IMR-90 (cell line): ENCODE results near the gene HOTAIR. TPM values are rescaled to one million over a fixed set of nuclear protein-coding genes. Genes with fewer than 3 reads are reported as not detected.

Source experiments
- ATAC-seq: fragments of 200-7000 bp; cut with Tn5 transposase; 2 replicates; pipeline ENCODE4 v1.9.1; 2020; ENCODE audit warnings: low read depth, mild to moderate bottlenecking, moderate library complexity
- BruUV-seq: library from RNA; stranded (reverse); fragments of 400-500 nt; replicated peaks from 2 replicates; lab custom pipeline; 2021; lab: Mats Ljungman, UMichigan
- CTCF ChIA-PET: fragments of 300-600 bp; formaldehyde crosslinking; extraction: SDS; loops from one replicate; lab custom pipeline; 2021; ENCODE audit warnings: antibody characterized with exemption; lab: Yijun Ruan, JAX
- POLR2A ChIA-PET: fragments of 300-600 bp; sonication (Branson Sonifier 250); formaldehyde crosslinking; loops from one replicate; lab custom pipeline; 2022; ENCODE audit warnings: antibody characterized with exemption; ENCODE audit not compliant: unreplicated experiment; lab: Charles Lee
- DNase-seq: peaks from one replicate; pipeline ENCODE4 v3.0.0; 2013
- H2AFZ ChIP-seq: replicated peaks from 2 replicates; pipeline ENCODE3; 2013; ENCODE audit warnings: low read length, mild to moderate bottlenecking; ENCODE audit not compliant: poor library complexity
- H2AK5ac ChIP-seq: 2 replicates; pipeline ENCODE4 v1.6.1; 2013; ENCODE audit warnings: low read depth, low read length, inconsistent platforms
- H2AK9ac ChIP-seq: replicated peaks from 2 replicates; pipeline ENCODE3; 2013; ENCODE audit warnings: mild to moderate bottlenecking, low read depth, low read length, moderate library complexity; ENCODE audit not compliant: poor library complexity
- H2BK120ac ChIP-seq: 2 replicates; pipeline ENCODE4 v1.6.1; 2013; ENCODE audit warnings: low read depth, low read length, inconsistent platforms
- H2BK15ac ChIP-seq: 3 replicates; pipeline ENCODE4 v1.6.1; 2013; ENCODE audit warnings: low read depth, low read length, inconsistent platforms
- H2BK20ac ChIP-seq: 2 replicates; pipeline ENCODE4 v1.6.1; 2013; ENCODE audit warnings: low read depth, mild to moderate bottlenecking, inconsistent platforms, low read length, moderate library complexity
- H2BK5ac ChIP-seq: 2 replicates; pipeline ENCODE4 v1.6.1; 2013; ENCODE audit warnings: mild to moderate bottlenecking, low read depth, low read length, inconsistent platforms; ENCODE audit not compliant: poor library complexity, severe bottlenecking
- H3K14ac ChIP-seq: replicated peaks from 2 replicates; pipeline ENCODE4 v1.6.1; 2013; ENCODE audit warnings: low read depth, low read length, inconsistent platforms
- H3K18ac ChIP-seq: 2 replicates; pipeline ENCODE4 v1.6.1; 2013; ENCODE audit warnings: low read depth, low read length, control low read depth
- H3K23ac ChIP-seq: 2 replicates; pipeline ENCODE4 v1.6.1; 2013; ENCODE audit warnings: low read depth, low read length, inconsistent platforms
- H3K27ac ChIP-seq: 2 replicates; pipeline ENCODE4 v1.5.1; 2013; ENCODE audit warnings: mild to moderate bottlenecking, control low read depth, low read length; ENCODE audit not compliant: insufficient read depth
- H3K27me3 ChIP-seq: 2 replicates; pipeline ENCODE4 v1.6.1; 2013; ENCODE audit warnings: low read length; ENCODE audit not compliant: control insufficient read depth, insufficient read depth
- H3K36me3 ChIP-seq: 2 replicates; pipeline ENCODE4 v1.6.1; 2013; ENCODE audit warnings: low read length, mixed read lengths; ENCODE audit not compliant: control insufficient read depth, insufficient read depth
- H3K4ac ChIP-seq: 2 replicates; pipeline ENCODE4 v1.6.1; 2013; ENCODE audit warnings: low read depth, low read length, inconsistent platforms
- H3K4me1 ChIP-seq: 2 replicates; pipeline ENCODE4 v1.6.1; 2013; ENCODE audit warnings: low read length, mixed read lengths; ENCODE audit not compliant: control insufficient read depth, insufficient read depth
- H3K4me2 ChIP-seq: 2 replicates; pipeline ENCODE4 v1.6.1; 2013; ENCODE audit warnings: low read depth, mild to moderate bottlenecking, control low read depth, low read length, moderate library complexity
- H3K4me3 ChIP-seq: 2 replicates; pipeline ENCODE4 v1.5.1; 2013; ENCODE audit warnings: low read depth, mild to moderate bottlenecking, control low read depth, low read length, moderate library complexity; ENCODE audit not compliant: insufficient read depth
- H3K56ac ChIP-seq: 2 replicates; pipeline ENCODE4 v1.6.1; 2013; ENCODE audit warnings: low read length, inconsistent platforms; ENCODE audit not compliant: insufficient read depth; ENCODE audit errors: extremely low read depth
- H3K79me1 ChIP-seq, 2 experiments: 2 replicates each; pipeline ENCODE4 v1.6.1; 2013; ENCODE audit warnings: low read length in 2 of 2, inconsistent platforms in 1 of 2, low read depth in 1 of 2
- H3K9ac ChIP-seq: 2 replicates; pipeline ENCODE4 v1.6.1; 2013; ENCODE audit warnings: low read depth, low read length, control low read depth
- H3K9me1 ChIP-seq: 2 replicates; pipeline ENCODE4 v1.6.1; 2013; ENCODE audit warnings: low read length, inconsistent platforms; ENCODE audit not compliant: insufficient read depth
- H3K9me3 ChIP-seq: 2 replicates; pipeline ENCODE4 v1.6.1; 2013; ENCODE audit warnings: low read length; ENCODE audit not compliant: control insufficient read depth, insufficient read depth
- H4K20me1 ChIP-seq: 2 replicates; pipeline ENCODE4 v1.6.1; 2013; ENCODE audit warnings: low read length, inconsistent platforms; ENCODE audit not compliant: insufficient read depth
- H4K5ac ChIP-seq: 2 replicates; pipeline ENCODE4 v1.6.1; 2013; ENCODE audit warnings: mild to moderate bottlenecking, low read depth, low read length, control low read depth
- H4K8ac ChIP-seq, 2 experiments: 2 replicates each; pipeline ENCODE4 v1.6.1; 2013; ENCODE audit warnings: low read depth in 2 of 2, low read length in 2 of 2, control low read depth in 1 of 2, inconsistent platforms in 1 of 2
- H4K91ac ChIP-seq: 2 replicates; pipeline ENCODE4 v1.6.1; 2013; ENCODE audit warnings: low read depth, low read length, inconsistent platforms; ENCODE audit not compliant: insufficient read depth
- BHLHE40 ChIP-seq: fragments of 150-350 bp; IDR thresholded peaks from 2 replicates; pipeline ENCODE4 v1.6.1; 2016; ENCODE audit warnings: mild to moderate bottlenecking, low read depth, low read length
- CEBPB ChIP-seq: IDR thresholded peaks from 2 replicates; pipeline ENCODE4 v1.6.1; 2012; ENCODE audit warnings: low read depth, low read length, improper control_type of control experiment
- CHD1 ChIP-seq: IDR thresholded peaks from 2 replicates; pipeline ENCODE4 v1.6.1; 2012; ENCODE audit warnings: low read depth, low read length, improper control_type of control experiment
- ELK1 ChIP-seq: fragments of 150-350 bp; IDR thresholded peaks from 2 replicates; pipeline ENCODE4 v1.6.1; 2016; ENCODE audit warnings: low read depth, mild to moderate bottlenecking, low read length, moderate library complexity, borderline replicate concordance
- FOS ChIP-seq: fragments of 150-350 bp; IDR thresholded peaks from 2 replicates; pipeline ENCODE4 v1.6.1; 2016; ENCODE audit warnings: low read depth, low read length
- MAFK ChIP-seq: IDR thresholded peaks from 2 replicates; pipeline ENCODE4 v1.6.1; 2012; ENCODE audit warnings: low read depth, low read length, improper control_type of control experiment
- MAZ ChIP-seq: IDR thresholded peaks from 2 replicates; pipeline ENCODE4 v1.6.1; 2012; ENCODE audit warnings: low read depth, mild to moderate bottlenecking, low read length, improper control_type of control experiment, moderate library complexity, borderline replicate concordance
- MXI1 ChIP-seq: IDR thresholded peaks from 2 replicates; pipeline ENCODE4 v1.6.1; 2012; ENCODE audit warnings: low read depth, mild to moderate bottlenecking, low read length, moderate library complexity, borderline replicate concordance
- NFE2L2 ChIP-seq: fragments of 150-350 bp; IDR thresholded peaks from 2 replicates; pipeline ENCODE4 v1.6.1; 2016; ENCODE audit warnings: low read depth, mild to moderate bottlenecking, low read length
- POLR2A ChIP-seq: IDR thresholded peaks from 2 replicates; pipeline ENCODE4 v1.6.1; 2012; ENCODE audit warnings: mild to moderate bottlenecking, low read depth, low read length
- RAD21 ChIP-seq: IDR thresholded peaks from 2 replicates; pipeline ENCODE4 v1.6.1; 2012; ENCODE audit warnings: low read length, improper control_type of control experiment
- RCOR1 ChIP-seq: IDR thresholded peaks from 2 replicates; pipeline ENCODE4 v1.6.1; 2012; ENCODE audit warnings: mild to moderate bottlenecking, low read length, improper control_type of control experiment; ENCODE audit not compliant: insufficient replicate concordance
- RFX5 ChIP-seq: IDR thresholded peaks from 2 replicates; pipeline ENCODE4 v1.8.0; 2012; ENCODE audit warnings: low read depth, mild to moderate bottlenecking, low read length, moderate library complexity
- SMC3 ChIP-seq: fragments of 150-350 bp; IDR thresholded peaks from 2 replicates; pipeline ENCODE4 v1.6.1; 2016; ENCODE audit warnings: low read depth, mild to moderate bottlenecking, antibody characterized with exemption, low read length, moderate library complexity
- USF2 ChIP-seq: fragments of 150-350 bp; IDR thresholded peaks from 2 replicates; pipeline ENCODE4 v1.6.1; 2017; ENCODE audit warnings: mild to moderate bottlenecking, antibody characterized with exemption, low read length, low read depth
- WGBS, 2 experiments: methylation state at CpG; one replicate each; pipeline versions ENCODE4 v1.1.5 to v1.1.7; 2013; ENCODE audit warnings: missing lambda C conversion rate in 2 of 2; ENCODE audit not compliant: insufficient read length in 1 of 2; ENCODE audit errors: extremely low coverage in 2 of 2; 5-methylcytosine and 5-hydroxymethylcytosine counted together
- dilution Hi-C: fragments of 300-500 bp; cut with HindIII; formaldehyde crosslinking; loops from one replicate; pipeline ENCODE4 v1.14.3; 2018; ENCODE audit warnings: low sequenced_read_pairs; ENCODE audit not compliant: unreplicated experiment
- in situ Hi-C: fragments of 300-500 bp; cut with MboI; formaldehyde crosslinking; loops from 3 replicates; pipeline ENCODE4 v1.14.3; 2019; ENCODE audit warnings: low sequenced_read_pairs, inconsistent platforms, mixed read lengths
- intact Hi-C: fragments of 100-400 bp; cut with micrococcal nuclease; formaldehyde crosslinking; loops from 2 replicates; pipeline ENCODE4 v1.10.0; 2022
- polyA plus RNA-seq, 3 experiments: library from polyadenylated mRNA; depleted of rRNA; stranded (reverse); fragments of >200 nt; gene quantifications; 2 replicates each; pipeline ENCODE4 v1.2.3, GENCODE V29; 2012; ENCODE audit warnings: low replicate concordance in 1 of 3
- total RNA-seq: library from RNA; depleted of rRNA; stranded (reverse); fragments of >200 nt; gene quantifications from 2 replicates; pipeline ENCODE4 v1.2.3, GENCODE V29; 2012

HOTAIR gene
- total and polyA plus RNA-seq, 2 of the 4 experiments (the other 2 are of a cell fraction), result not detected

- Histone ChIP-seq H3K36me3 (no peaks in the 10 kb centered on the region), H2AFZ (peak overlapping the region; percentile 6), H3K4ac (no peak overlapping the region), H3K56ac (no peak overlapping the region), H3K14ac (no peak overlapping the region), H3K4me2 (peak overlapping the region; percentile 61), H3K23ac (no peak overlapping the region), H3K9me3 (peaks cover 15% of the 10 kb centered on the region), H4K20me1 (no peaks in the 10 kb centered on the region; the same call in 1 of the 2 replicates), H3K79me1 (no peaks in the 10 kb centered on the region), H3K4me1 (0 out of 2 replicates have a peak, but pooled peaks cover 2% of the 10 kb centered on the region), H4K5ac (no peak overlapping the region), H2BK20ac (no peak overlapping the region), H4K8ac (no peak overlapping the region), H2BK5ac (no peak overlapping the region), H3K27me3 (peaks cover 97% of the 10 kb centered on the region), H3K9me1 (no peaks in the 10 kb centered on the region), H3K4me3 (no peak overlapping the region), H3K27ac (no peak overlapping the region), H2AK5ac (no peak overlapping the region), H2BK15ac (no peak overlapping the region), H3K18ac (no peak overlapping the region), H2BK120ac (no peak overlapping the region), H3K9ac (no peak overlapping the region), H4K91ac (no peak overlapping the region), H2AK9ac (no peak overlapping the region)
- ChIA-PET POLR2A (no interaction called here), CTCF (interaction anchor here (2.3 kb wide), 1 partner anchor 212 kb away, joined by 8 read pairs; no protein-coding TSS in a partner anchor)
- dilution Hi-C loops, result no loop called here
- intact Hi-C loops, result loop anchor here (5.0 kb wide), 1 partner anchor 222 kb away; no protein-coding TSS in a partner anchor
- in situ Hi-C loops, result loop anchor here (10.0 kb wide), 2 partner anchors 225 to 385 kb away; no protein-coding TSS in a partner anchor
- 0% methylated on average over 1 of the region's 28 CpGs; no CpG with 5 or more reads in 1 of the 2 experiments for WGBS, 2 experiments
- DNase-seq (peak; percentile 45), ATAC-seq (no peak)
- no TSS peak for BruUV-seq
- peak; percentile 39 for TF ChIP-seq RAD21
- no peak for TF ChIP-seq POLR2A
- TF ChIP-seq MXI1, result no peak
- no peak for TF ChIP-seq RFX5
- TF ChIP-seq RCOR1, result no peak
- no peak for TF ChIP-seq USF2
- TF ChIP-seq MAZ, result no peak
- TF ChIP-seq MAFK, result no peak
- no peak for TF ChIP-seq CEBPB
- TF ChIP-seq FOS, result no peak
- TF ChIP-seq BHLHE40, result no peak
- TF ChIP-seq NFE2L2, result no peak
- no peak for TF ChIP-seq CHD1
- TF ChIP-seq SMC3, result peak; percentile 39; the same call in 1 of the 2 replicates
- no peak for TF ChIP-seq ELK1
Measured at GRCh38 chr12:53989227-53990113, 14.7 kb upstream of the HOTAIR start.
